Activated CD8-positive, alpha-beta T cell treated with anti-CD3 and anti-CD28 coated beads, Interleukin-2, amount 10 ng/mL, durations not matched to agents 7 days and 5 days (primary cell): ENCODE data around the gene SLC6A6. TPM values are rescaled to one million over a fixed set of nuclear protein-coding genes. Genes with fewer than 3 reads are reported as not detected.
A peak's percentile ranks its signal among the peaks of the same experiment; 100 is the strongest.

ENCODE experiments used
- ATAC-seq: fragments of 150-1000 bp; cut with Tn5 transposase; one replicate; pipeline ENCODE4 v1.10.0; 2021; ENCODE audit warnings: moderate library complexity
- CTCF ChIA-PET: fragments of 350-600 bp; sonication (Branson Sonifier 250); formaldehyde crosslinking; loops from one replicate; lab custom pipeline; 2021; ENCODE audit warnings: antibody characterized with exemption; lab: Charles Lee
- POLR2A ChIA-PET: fragments of 350-600 bp; sonication (Branson Sonifier 250); formaldehyde crosslinking; loops from one replicate; lab custom pipeline; 2021; ENCODE audit warnings: antibody characterized with exemption; lab: Charles Lee
- DNase-seq: peaks from one replicate; pipeline ENCODE4 v3.0.0-alpha.2; 2020
- H3K27ac Mint-ChIP-seq: one replicate; pipeline ENCODE4 v1.8.0; 2021; ENCODE audit warnings: mild to moderate bottlenecking, mixed read lengths
- H3K27me3 Mint-ChIP-seq: one replicate; pipeline ENCODE4 v1.8.0; 2021; ENCODE audit warnings: low read depth, mixed read lengths
- H3K36me3 Mint-ChIP-seq: one replicate; pipeline ENCODE4 v1.8.0; 2021; ENCODE audit warnings: low read depth, mixed read lengths
- H3K4me1 Mint-ChIP-seq: one replicate; pipeline ENCODE4 v1.8.0; 2021; ENCODE audit warnings: low read depth, mixed read lengths
- H3K4me3 Mint-ChIP-seq: one replicate; pipeline ENCODE4 v1.8.0; 2021; ENCODE audit warnings: mild to moderate bottlenecking, mixed read lengths
- H3K9me3 Mint-ChIP-seq: one replicate; pipeline ENCODE4 v1.8.0; 2022; ENCODE audit warnings: mixed read lengths; ENCODE audit not compliant: insufficient read depth
- total RNA-seq, 2 experiments: library from RNA; stranded (reverse); gene quantifications; one replicate each; pipeline ENCODE4 v1.2.3, GENCODE V29; 2021

Gene SLC6A6
- total RNA-seq, 2 experiments from 2014 or later, result 36.8 to 37.9 TPM

DNA sequence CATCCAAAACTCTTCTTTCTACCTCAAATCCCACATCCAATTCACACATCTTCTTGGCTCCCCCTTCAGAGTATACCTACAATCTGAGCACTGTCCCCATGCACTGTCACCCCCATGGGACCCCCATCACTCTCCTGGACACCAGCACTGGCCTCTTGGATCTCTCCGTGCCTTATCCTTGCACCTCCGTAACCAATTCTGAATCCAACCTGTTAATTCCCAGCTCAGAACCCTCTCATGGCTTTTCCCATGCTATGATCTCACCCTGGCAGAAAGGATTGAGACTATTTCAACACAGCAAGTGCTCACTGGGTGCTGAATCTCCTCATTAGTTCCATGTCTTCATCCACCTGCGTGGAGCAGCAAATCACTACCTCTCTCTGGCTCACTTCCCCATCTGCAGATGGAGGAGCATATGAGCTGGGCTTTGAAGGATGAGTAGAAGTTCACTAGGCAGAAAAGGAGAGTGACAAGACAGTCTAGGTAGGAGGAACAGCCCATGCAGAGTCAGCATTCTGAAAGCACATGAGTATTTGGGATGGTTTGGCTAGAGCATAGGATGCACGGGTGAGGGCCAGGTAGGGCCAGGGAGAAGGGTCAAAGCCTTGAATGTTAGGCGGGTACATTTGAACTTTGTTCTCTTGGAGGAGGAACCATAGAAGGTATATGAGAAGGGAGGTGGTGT lies 48.7 kb downstream of the SLC6A6 start:
- Mint-ChIP-seq H3K36me3 (peaks cover 43% of the 10 kb centered on the region), H3K27ac (no peak overlapping the region), H3K27me3 (no peaks in the 10 kb centered on the region), H3K4me3 (no peak overlapping the region), H3K4me1 (peaks cover 3% of the 10 kb centered on the region), H3K9me3 (no peaks in the 10 kb centered on the region)
- ChIA-PET POLR2A (interaction anchor here (0.7 kb wide), 1 partner anchor 200 kb away, joined by 3 read pairs; the partner anchor contains the start of gene CCDC174), CTCF (interaction anchor here (1.6 to 1.7 kb wide), 2 partner anchors 17 to 247 kb away, joined by 4 to 5 read pairs; no protein-coding TSS in a partner anchor)
- ATAC-seq, result no peak
- DNase-seq, result no peak

DNA sequence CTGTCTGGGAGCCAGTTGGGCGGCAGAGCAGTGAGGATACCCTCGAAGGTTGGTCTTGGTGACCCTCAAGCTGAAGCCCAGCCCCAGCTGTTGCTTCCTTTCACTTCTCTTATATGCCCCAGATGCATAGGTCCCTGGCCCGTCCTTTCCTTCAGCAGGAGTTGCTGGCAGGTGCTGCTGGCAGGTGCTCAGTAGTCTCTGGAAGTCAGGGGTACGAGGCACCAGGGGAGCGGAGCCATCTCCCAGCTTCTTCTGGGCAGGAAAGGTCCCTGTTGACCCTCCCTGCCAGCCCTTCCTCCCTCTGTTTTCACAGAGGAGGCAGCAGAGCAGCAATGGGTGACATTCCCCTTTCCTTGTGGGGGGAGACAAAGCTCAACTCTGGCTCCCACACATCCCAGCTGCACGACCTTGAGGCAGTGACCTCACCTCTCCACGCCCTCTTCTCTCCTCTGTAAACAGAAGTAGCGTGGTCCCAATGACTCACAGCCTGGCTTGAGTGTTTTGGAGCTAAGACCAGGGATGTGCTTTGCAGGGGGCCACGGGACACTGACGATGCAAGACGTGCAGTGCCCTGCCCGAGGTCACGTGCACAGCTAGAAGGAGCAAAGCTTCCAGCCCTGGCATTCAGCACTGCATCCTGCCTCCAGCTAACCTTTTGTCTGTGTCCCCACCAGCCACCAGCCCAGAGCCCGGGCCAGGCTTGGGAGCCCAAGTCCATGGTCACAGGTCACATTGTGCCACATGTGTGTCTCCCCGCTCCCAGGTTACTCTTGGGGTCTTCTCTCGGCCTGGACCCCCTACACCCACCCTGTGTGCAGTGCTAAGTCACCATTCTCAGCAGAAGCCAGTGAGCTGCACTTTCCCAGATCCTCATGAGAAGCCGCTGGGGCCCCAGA lies 49.7 kb downstream of the SLC6A6 start:
- Mint-ChIP-seq H3K4me3 (no peak overlapping the region), H3K27me3 (no peaks in the 10 kb centered on the region), H3K27ac (peak overlapping the region; percentile 20), H3K4me1 (peaks cover 3% of the 10 kb centered on the region), H3K9me3 (no peaks in the 10 kb centered on the region), H3K36me3 (peaks cover 34% of the 10 kb centered on the region)
- CTCF ChIA-PET, result interaction anchor here (1.5 to 1.7 kb wide), 2 partner anchors 16 to 20 kb away, joined by 4 to 5 read pairs; no protein-coding TSS in a partner anchor
- ATAC-seq, result no peak
- DNase-seq, result no peak
- POLR2A ChIA-PET, result no interaction called here

DNA sequence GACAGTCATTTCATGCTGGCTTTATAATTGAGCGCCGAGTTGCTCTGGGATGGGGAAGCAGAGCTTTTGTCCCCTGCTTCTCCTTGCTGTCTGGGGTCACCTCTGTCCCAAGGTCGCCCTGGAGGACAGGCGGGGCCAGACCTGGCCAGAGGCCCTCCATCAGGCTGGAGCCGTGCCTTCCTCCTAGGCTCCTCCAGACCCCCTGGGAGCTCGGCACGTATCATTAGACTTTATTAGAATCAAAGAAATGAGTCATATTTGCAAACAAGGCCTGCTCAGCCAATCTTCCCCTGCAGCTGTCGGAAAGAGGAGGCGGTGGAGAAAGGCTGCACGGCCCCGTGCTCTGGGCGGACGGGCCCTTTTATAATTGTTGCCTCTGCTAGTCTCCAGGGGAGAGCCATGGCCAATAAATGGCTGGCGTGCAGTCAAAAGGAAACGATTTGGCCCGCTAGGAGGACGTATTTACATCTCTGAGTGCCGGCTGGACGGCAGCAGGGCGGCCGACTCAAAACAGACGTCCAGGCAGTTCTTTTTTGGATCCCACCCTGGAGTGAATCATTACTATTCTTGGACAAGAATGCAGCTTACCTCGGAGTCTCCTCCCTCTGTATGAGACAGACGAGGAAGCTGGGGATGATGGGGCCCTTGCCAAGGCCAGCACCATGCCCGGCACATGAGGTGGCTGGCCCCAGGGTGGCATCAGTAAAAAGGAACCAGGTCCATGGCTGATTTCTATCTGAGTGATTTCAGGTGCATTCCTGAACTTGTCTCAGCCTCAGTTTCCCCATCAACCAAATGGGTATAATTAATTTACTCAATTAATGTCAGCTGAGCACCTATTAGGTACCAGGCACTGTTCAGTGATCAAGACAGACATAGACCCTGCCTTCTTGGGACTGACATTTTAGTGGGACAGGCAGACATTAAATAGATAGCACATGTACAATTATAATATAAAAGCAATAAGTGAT lies 50.6 kb downstream of the SLC6A6 start:
- peaks cover 3% of the 10 kb centered on the region for H3K4me1 Mint-ChIP-seq
- no peak overlapping the region for H3K27ac Mint-ChIP-seq
- ATAC-seq, result no peak
- H3K4me3 Mint-ChIP-seq, result no peak overlapping the region
- peaks cover 26% of the 10 kb centered on the region for H3K36me3 Mint-ChIP-seq
- CTCF ChIA-PET, result interaction anchor here (1.5 kb wide), 1 partner anchor 21 kb away, joined by 4 read pairs; no protein-coding TSS in a partner anchor
- POLR2A ChIA-PET, result no interaction called here
- no peak for DNase-seq
- H3K9me3 Mint-ChIP-seq, result no peaks in the 10 kb centered on the region
- H3K27me3 Mint-ChIP-seq, result no peaks in the 10 kb centered on the region

DNA sequence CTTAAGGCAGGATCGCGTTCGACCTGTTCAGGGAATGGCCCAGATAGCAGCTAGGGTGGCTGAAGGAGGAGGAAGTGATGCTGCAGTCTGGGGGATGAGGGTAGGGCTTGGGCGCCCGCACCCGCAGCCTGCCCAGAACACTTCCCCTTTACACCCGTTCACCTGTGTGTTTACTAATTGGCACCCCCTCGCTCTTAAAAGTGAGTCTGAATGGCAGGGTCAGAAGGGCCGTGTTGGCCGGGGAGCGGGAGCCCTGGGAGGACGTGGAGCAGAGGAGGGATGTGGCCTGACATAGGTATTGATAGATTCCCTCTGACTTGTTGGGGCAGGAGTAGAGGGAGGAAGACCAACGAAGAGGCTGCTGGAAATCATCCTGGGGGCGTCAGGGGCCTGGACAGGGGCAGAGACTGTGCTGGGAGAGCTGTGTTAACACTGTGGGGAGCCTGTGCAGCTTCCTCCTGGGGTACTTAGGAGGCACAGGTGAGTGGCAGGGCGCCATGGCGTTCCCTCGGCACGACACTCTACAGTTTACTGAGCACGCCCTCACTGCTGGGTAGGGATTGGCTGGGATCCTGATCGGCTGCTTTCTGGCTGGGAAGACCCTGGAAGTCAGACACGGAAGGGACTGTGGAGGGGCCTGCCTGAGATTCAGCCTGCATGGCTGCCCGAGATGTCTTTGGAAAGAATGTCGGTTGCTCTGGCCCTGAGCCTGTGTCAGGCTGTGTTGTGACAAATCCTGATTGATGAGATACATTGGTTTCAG lies 51.7 kb downstream of the SLC6A6 start:
- no peak for ATAC-seq
- Mint-ChIP-seq H3K36me3 (peaks cover 26% of the 10 kb centered on the region), H3K4me3 (no peak overlapping the region), H3K27ac (no peak overlapping the region), H3K4me1 (peaks cover 3% of the 10 kb centered on the region), H3K9me3 (no peaks in the 10 kb centered on the region), H3K27me3 (no peaks in the 10 kb centered on the region)
- ChIA-PET CTCF (interaction anchor here (1.8 kb wide), 1 partner anchor 13 kb away, joined by 6 read pairs; no protein-coding TSS in a partner anchor), POLR2A (no interaction called here)
- no peak for DNase-seq

DNA sequence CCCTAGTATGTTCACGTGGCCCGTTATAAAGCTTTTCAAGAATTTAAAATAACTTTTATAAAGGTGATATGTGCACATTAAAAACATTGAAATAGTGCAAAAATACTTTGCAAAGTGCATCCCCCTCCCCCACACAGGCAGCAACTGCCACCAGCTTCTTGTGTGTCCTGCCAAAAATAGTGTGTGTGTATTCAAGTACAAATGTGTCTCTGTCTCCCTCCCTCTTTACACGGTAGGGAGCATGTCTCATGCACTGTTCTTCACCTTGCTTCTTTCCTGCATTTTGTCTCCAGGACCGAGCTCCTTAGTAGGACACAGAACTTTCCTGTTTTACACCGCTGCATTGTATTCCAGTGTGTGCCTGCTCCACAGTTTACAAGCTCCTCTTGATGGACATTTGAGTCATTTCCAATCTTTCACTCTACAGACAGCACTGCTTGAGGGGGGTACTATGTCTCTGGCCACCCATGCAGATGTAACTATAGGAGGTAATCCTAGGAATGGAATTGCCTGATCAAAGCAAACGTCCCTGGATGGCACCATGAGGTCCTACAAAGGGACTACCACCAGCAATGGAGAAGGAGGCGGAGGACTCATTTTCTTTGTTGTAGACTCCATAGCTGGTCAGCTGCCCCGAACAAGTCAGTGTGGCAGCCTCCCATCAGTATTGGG lies 52.4 kb downstream of the SLC6A6 start:
- H3K27me3 Mint-ChIP-seq, result no peaks in the 10 kb centered on the region
- no peak overlapping the region for H3K27ac Mint-ChIP-seq
- no peaks in the 10 kb centered on the region for H3K9me3 Mint-ChIP-seq
- no peak for DNase-seq
- ChIA-PET CTCF (interaction anchor here (1.8 to 2.3 kb wide), 2 partner anchors 12 to 251 kb away, joined by 5 to 6 read pairs; no protein-coding TSS in a partner anchor), POLR2A (no interaction called here)
- H3K4me3 Mint-ChIP-seq, result no peak overlapping the region
- peaks cover 28% of the 10 kb centered on the region for H3K36me3 Mint-ChIP-seq
- H3K4me1 Mint-ChIP-seq, result peaks cover 3% of the 10 kb centered on the region
- no peak for ATAC-seq

DNA sequence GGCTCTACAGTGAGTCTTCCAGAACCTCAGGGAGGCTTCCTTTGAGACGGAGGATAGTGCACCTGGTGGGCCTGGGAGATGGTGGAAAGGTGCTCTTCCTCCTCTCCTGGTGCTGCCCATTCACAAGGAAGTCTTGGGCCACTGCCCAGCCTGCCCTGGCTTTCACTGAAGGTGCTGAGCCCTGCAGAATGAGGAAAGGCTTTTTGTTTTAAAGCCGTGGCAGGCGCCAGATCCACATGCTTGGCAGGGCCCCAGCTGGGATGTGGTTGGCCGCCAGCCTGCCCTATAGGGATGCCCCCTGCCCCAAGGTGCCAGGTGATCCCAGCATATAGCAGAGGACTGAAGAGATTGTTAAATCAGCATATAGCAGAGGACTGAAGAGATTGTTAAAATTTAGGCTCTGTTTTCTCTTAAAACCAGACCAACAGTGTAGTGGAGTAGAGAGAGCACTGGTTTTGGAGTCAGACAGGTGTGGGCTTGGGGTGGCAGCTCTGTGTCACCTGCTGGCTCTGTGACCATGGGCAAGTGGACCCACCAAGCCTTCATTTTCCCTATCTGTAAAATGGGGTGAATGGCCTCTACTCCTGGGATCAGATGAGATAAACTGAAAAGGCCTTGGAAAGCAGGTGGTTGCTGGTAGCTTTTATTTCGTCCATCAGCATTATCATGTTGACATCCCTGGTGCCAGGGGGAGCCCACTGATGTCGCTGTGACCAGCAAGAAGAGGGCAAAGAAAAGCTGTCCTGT lies 53.3 kb downstream of the SLC6A6 start:
- H3K4me1 Mint-ChIP-seq, result peaks cover 12% of the 10 kb centered on the region
- DNase-seq (no peak), ATAC-seq (no peak)
- ChIA-PET CTCF (interaction anchor here (1.8 to 2.3 kb wide), 2 partner anchors 11 to 252 kb away, joined by 5 to 6 read pairs; no protein-coding TSS in a partner anchor), POLR2A (interaction anchor here (0.8 kb wide), 1 partner anchor 24 kb away, joined by 4 read pairs; no protein-coding TSS in a partner anchor)
- peaks cover 38% of the 10 kb centered on the region for H3K36me3 Mint-ChIP-seq
- H3K9me3 Mint-ChIP-seq, result no peaks in the 10 kb centered on the region
- H3K4me3 Mint-ChIP-seq, result no peak overlapping the region
- H3K27ac Mint-ChIP-seq, result no peak overlapping the region
- H3K27me3 Mint-ChIP-seq, result no peaks in the 10 kb centered on the region

DNA sequence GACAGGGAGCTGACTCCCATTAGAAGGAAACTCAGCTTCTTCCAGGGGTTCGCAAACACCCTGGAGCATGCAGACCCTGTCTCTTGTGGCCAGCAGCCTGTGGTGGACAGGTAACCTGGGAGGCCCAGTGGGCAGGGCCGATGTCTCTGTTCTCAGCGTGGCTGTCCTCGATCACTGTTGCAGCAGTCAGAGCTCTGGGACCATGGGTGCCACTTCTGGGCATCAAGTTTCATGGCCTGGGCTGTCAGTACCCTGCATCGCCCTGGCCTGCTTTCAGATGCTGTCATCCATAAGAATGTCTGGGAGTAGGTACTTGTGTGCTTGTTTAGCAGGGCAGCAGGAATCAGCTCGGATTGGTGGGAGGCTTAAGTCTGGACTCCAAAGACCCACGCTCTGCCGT lies 54.4 kb downstream of the SLC6A6 start:
- DNase-seq (no peak), ATAC-seq (no peak)
- no peak overlapping the region for H3K4me3 Mint-ChIP-seq
- POLR2A ChIA-PET, result interaction anchor here (0.6 to 0.8 kb wide), 2 partner anchors 25 to 453 kb away, joined by 3 to 4 read pairs; no protein-coding TSS in a partner anchor
- H3K27me3 Mint-ChIP-seq, result no peaks in the 10 kb centered on the region
- CTCF ChIA-PET, result interaction anchor here (1.2 to 2.3 kb wide), 2 partner anchors 11 to 253 kb away, joined by 3 to 5 read pairs; no protein-coding TSS in a partner anchor
- H3K4me1 Mint-ChIP-seq, result peaks cover 15% of the 10 kb centered on the region
- peaks cover 37% of the 10 kb centered on the region for H3K36me3 Mint-ChIP-seq
- H3K27ac Mint-ChIP-seq, result no peak overlapping the region
- no peaks in the 10 kb centered on the region for H3K9me3 Mint-ChIP-seq

DNA sequence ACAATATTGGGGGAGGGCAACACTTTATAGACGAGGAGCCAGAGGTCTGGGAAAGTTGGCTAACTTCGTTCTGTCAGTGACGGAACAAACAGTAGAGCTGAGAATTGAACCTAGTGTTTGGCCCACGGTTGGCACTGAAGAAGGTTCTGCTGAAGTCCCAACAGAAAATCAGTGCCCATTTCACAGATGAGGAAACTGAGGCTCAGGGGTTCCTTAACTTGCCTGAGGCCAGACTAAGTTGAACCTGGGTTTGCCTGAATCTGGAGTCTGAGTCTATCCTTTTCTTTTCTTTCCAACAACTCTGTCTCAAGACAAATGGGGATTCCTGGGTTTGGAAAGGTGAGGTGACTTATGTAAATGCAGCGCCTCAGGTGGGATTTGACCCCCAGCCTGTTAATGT lies 55.1 kb downstream of the SLC6A6 start:
- ChIA-PET CTCF (interaction anchor here (1.2 to 1.5 kb wide), 2 partner anchors 10 kb away, joined by 3 to 9 read pairs; no protein-coding TSS in a partner anchor), POLR2A (interaction anchor here (0.5 kb wide), 1 partner anchor 217 kb away, joined by 3 read pairs; the partner anchor contains the start of gene C3orf20)
- DNase-seq (no peak), ATAC-seq (no peak)
- no peaks in the 10 kb centered on the region for H3K9me3 Mint-ChIP-seq
- peaks cover 15% of the 10 kb centered on the region for H3K4me1 Mint-ChIP-seq
- peaks cover 37% of the 10 kb centered on the region for H3K36me3 Mint-ChIP-seq
- no peaks in the 10 kb centered on the region for H3K27me3 Mint-ChIP-seq
- no peak overlapping the region for H3K27ac Mint-ChIP-seq
- H3K4me3 Mint-ChIP-seq, result no peak overlapping the region

DNA sequence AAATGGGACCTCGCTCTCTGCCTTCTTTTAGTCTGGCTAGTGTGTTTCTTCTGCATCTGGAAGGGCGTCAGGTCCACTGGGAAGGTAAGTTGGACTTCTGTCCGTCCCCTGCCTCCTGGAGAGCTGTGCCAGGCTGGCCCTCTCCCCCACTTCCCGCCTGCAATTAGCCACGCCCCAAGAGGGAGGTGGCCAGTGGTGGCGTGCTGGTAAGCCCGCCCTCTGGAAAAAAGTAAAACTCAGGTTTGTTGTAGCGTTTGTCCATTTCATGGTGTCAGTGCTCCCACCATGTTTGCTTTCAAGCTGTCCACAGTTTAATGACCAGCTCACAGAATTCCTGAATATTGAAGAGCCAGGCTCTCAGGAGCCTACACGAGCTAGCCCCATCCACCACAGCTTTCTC lies 55.6 kb downstream of the SLC6A6 start:
- Mint-ChIP-seq H3K4me1 (peaks cover 15% of the 10 kb centered on the region), H3K36me3 (peaks cover 37% of the 10 kb centered on the region), H3K27me3 (no peaks in the 10 kb centered on the region), H3K9me3 (no peaks in the 10 kb centered on the region), H3K27ac (no peak overlapping the region), H3K4me3 (no peak overlapping the region)
- DNase-seq, result no peak
- ChIA-PET POLR2A (interaction anchor here (0.5 kb wide), 1 partner anchor 217 kb away, joined by 3 read pairs; the partner anchor contains the start of gene C3orf20), CTCF (interaction anchor here (1.2 to 1.5 kb wide), 4 partner anchors 9 to 255 kb away, joined by 4 to 9 read pairs (median 6); partner anchors contain the start of gene SLC6A6)
- ATAC-seq, result no peak
